Testis (tissue), 2 donors: ENCODE measurements around the gene ZMYND11.

Experiments
- POLR2A ChIP-seq: fragments of 450-650 bp; IDR thresholded peaks from one replicate; pipeline ENCODE4 v1.6.1; 2017; ENCODE audit warnings: antibody characterized with exemption, mild to moderate bottlenecking, moderate library complexity
- TF ChIP-seq, protein P1 (sequence below), 3 experiments: fragments of 450-650 bp in 2 of 3; fragments of 200-600 bp in 1 of 3; sonication (generic) in 1 of 3; IDR thresholded peaks; one replicate each; pipeline ENCODE4 v1.5.1; 2016 to 2019; ENCODE audit warnings: antibody characterized with exemption in 3 of 3, mild to moderate bottlenecking in 2 of 3, moderate library complexity in 1 of 3

DNA sequence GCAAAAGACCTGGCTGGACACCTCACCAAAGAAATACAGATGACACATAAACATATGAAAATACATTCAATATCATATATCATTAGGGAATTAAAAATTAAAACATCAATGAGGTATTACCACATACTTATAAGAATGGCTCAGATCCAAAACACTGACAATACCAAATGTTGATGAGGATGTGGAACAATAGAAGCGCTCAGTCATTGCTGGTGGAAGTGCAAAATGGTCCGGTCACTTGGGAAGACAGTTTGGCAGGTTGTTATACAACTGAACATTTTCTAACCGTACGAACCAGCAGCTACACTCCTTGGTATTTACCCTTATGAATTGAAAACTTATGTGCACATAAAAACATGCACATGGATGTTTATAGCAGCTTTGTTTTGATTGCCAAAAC is 38.5 kb downstream of the ZMYND11 start:
- TF ChIP-seq, protein P1, sequence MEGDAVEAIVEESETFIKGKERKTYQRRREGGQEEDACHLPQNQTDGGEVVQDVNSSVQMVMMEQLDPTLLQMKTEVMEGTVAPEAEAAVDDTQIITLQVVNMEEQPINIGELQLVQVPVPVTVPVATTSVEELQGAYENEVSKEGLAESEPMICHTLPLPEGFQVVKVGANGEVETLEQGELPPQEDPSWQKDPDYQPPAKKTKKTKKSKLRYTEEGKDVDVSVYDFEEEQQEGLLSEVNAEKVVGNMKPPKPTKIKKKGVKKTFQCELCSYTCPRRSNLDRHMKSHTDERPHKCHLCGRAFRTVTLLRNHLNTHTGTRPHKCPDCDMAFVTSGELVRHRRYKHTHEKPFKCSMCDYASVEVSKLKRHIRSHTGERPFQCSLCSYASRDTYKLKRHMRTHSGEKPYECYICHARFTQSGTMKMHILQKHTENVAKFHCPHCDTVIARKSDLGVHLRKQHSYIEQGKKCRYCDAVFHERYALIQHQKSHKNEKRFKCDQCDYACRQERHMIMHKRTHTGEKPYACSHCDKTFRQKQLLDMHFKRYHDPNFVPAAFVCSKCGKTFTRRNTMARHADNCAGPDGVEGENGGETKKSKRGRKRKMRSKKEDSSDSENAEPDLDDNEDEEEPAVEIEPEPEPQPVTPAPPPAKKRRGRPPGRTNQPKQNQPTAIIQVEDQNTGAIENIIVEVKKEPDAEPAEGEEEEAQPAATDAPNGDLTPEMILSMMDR (IDR thresholded peaks at IDR 0.05), result no peak
- no peak for TF ChIP-seq POLR2A
